ENCODE measurements around the gene MOSPD2.

The MOSPD2 gene

GRCh38 chrX:14934423-14934822, 61.2 kb downstream of the MOSPD2 start:
- no peak overlapping the region for H3K4me3 ChIP-seq (ENCODE audit: control insufficient read depth, low read depth, low read length)
- DNase-seq (ENCODE audit: low read depth) = no peak
- no peak for TF ChIP-seq CTCF (conservative IDR thresholded peaks at IDR 0.05; ENCODE audit: control insufficient read depth, insufficient read depth, low read depth, low read length)

GRCh38 chrX:14936561-14936960, 63.3 kb downstream of the MOSPD2 start:
- peak; percentile 73 for DNase-seq (ENCODE audit: low read depth)

GRCh38 chrX:14939644-14940043, 66.4 kb downstream of the MOSPD2 start:
- DNase-seq (ENCODE audit: low read depth) = no peak
- H3K4me3 ChIP-seq (ENCODE audit: control insufficient read depth, low read depth, low read length) = no peak overlapping the region
- TF ChIP-seq CTCF (conservative IDR thresholded peaks at IDR 0.05; ENCODE audit: control insufficient read depth, insufficient read depth, low read depth, low read length) = no peak

More at GRCh38 chrX:14936561-14936960, 63.3 kb downstream of the MOSPD2 start:
- no peak for TF ChIP-seq CTCF (conservative IDR thresholded peaks at IDR 0.05; ENCODE audit: control insufficient read depth, insufficient read depth, low read depth, low read length)
- no peak overlapping the region for H3K4me3 ChIP-seq (ENCODE audit: control insufficient read depth, low read depth, low read length)

GRCh38 chrX:14941301-14941700, 68.1 kb downstream of the MOSPD2 start:
- DNase-seq (ENCODE audit: low read depth) = no peak
- TF ChIP-seq CTCF (conservative IDR thresholded peaks at IDR 0.05; ENCODE audit: control insufficient read depth, insufficient read depth, low read depth, low read length) = no peak
- H3K4me3 ChIP-seq (ENCODE audit: control insufficient read depth, low read depth, low read length) = no peak overlapping the region

- no peak overlapping the region for H3K4me3 ChIP-seq (ENCODE audit: control insufficient read depth, low read depth, low read length)
- no peak for DNase-seq (ENCODE audit: low read depth)
- no peak for TF ChIP-seq CTCF (conservative IDR thresholded peaks at IDR 0.05; ENCODE audit: control insufficient read depth, insufficient read depth, low read depth, low read length)
Observed at GRCh38 chrX:14942341-14942740, 69.1 kb downstream of the MOSPD2 start.

- no peak overlapping the region for H3K4me3 ChIP-seq (ENCODE audit: control insufficient read depth, low read depth, low read length)
- no peak for TF ChIP-seq CTCF (conservative IDR thresholded peaks at IDR 0.05; ENCODE audit: control insufficient read depth, insufficient read depth, low read depth, low read length)
- DNase-seq (ENCODE audit: low read depth) = no peak
Observed at GRCh38 chrX:14943962-14944361, 70.7 kb downstream of the MOSPD2 start.

- no peak for TF ChIP-seq CTCF (conservative IDR thresholded peaks at IDR 0.05; ENCODE audit: control insufficient read depth, insufficient read depth, low read depth, low read length)
- H3K4me3 ChIP-seq (ENCODE audit: control insufficient read depth, low read depth, low read length) = no peak overlapping the region
- DNase-seq (ENCODE audit: low read depth) = no peak
Observed at GRCh38 chrX:14946606-14947155, 73.5 kb downstream of the MOSPD2 start.
